Epithelial cell of proximal tubule (primary cell): ENCODE data around the gene PLCB1. TPM values are rescaled to one million over a fixed set of nuclear protein-coding genes. Genes with fewer than 3 reads are reported as not detected.
"Not testable (repeated sequence)": the region's sequence is repeated elsewhere in the genome, so short reads cannot be mapped to it uniquely, and the experiment has no call there.

Experiments
- DNase-seq: peaks from one replicate; pipeline ENCODE4 v3.0.0-alpha.2; 2011; ENCODE audit warnings: low read depth
- H3K4me3 ChIP-seq: 2 replicates; pipeline ENCODE4 v1.5.1; 2011; ENCODE audit warnings: low read depth, mild to moderate bottlenecking, low read length
- CTCF ChIP-seq: conservative IDR thresholded peaks from 2 replicates; pipeline ENCODE4 v1.5.1; 2012; ENCODE audit warnings: low read depth, mild to moderate bottlenecking, low read length
- total RNA-seq: library from RNA; depleted of rRNA; stranded (reverse); fragments of >200 nt; gene quantifications from 2 replicates; pipeline ENCODE4 v1.2.3, GENCODE V29; 2015

The PLCB1 gene
- total RNA-seq, 1 donor from 2014 or later: 2.2 TPM

- H3K4me3 ChIP-seq: no peak overlapping the region
- DNase-seq: no peak
- no peak for TF ChIP-seq CTCF
These were observed 34.8 kb upstream of the PLCB1 start for GRCh38 chr20:8097307-8097706.

- no peak overlapping the region for H3K4me3 ChIP-seq
- DNase-seq: no peak
- no peak for TF ChIP-seq CTCF
These were observed 27.8 kb upstream of the PLCB1 start for GRCh38 chr20:8104252-8104651.

GRCh38 chr20:8114612-8115011 is 17.5 kb upstream of the PLCB1 start:
- H3K4me3 ChIP-seq, DNase-seq: not testable (repeated sequence)

- H3K4me3 ChIP-seq: no peak overlapping the region
- no peak for TF ChIP-seq CTCF
- no peak for DNase-seq
These were observed 16.6 kb upstream of the PLCB1 start for GRCh38 chr20:8115436-8115835.

GRCh38 chr20:8116067-8116811 is 15.8 kb upstream of the PLCB1 start:
- TF ChIP-seq CTCF: no peak
- H3K4me3 ChIP-seq: no peak overlapping the region
- DNase-seq: no peak

- no peak overlapping the region for H3K4me3 ChIP-seq
- DNase-seq: no peak
- TF ChIP-seq CTCF: no peak
These were observed 14.4 kb upstream of the PLCB1 start for GRCh38 chr20:8117636-8118035.

- no peak for TF ChIP-seq CTCF
- no peak overlapping the region for H3K4me3 ChIP-seq
- DNase-seq: no peak
These were observed 14.0 kb upstream of the PLCB1 start for GRCh38 chr20:8118039-8118438.
